Panc1 (cell line): ENCODE results near the gene PAGE2. TPM values are rescaled to one million over a fixed set of nuclear protein-coding genes. Genes with fewer than 3 reads are reported as not detected.

Experiments
- ATAC-seq: fragments of 200-7000 bp; cut with Tn5 transposase; 2 replicates; pipeline ENCODE4 v1.9.1; 2020; ENCODE audit warnings: mild to moderate bottlenecking, moderate library complexity
- BruUV-seq: library from RNA; stranded (reverse); fragments of 400-500 nt; replicated peaks from 2 replicates; lab custom pipeline; 2021; lab: Mats Ljungman, UMichigan
- CTCF ChIA-PET: fragments of 300-600 bp; sonication (Branson Sonifier 250); formaldehyde crosslinking; loops from one replicate; lab custom pipeline; 2022; ENCODE audit warnings: antibody characterized with exemption; lab: Charles Lee
- POLR2A ChIA-PET: fragments of 300-600 bp; sonication (Branson Sonifier 250); formaldehyde crosslinking; loops from one replicate; lab custom pipeline; 2022; ENCODE audit warnings: antibody characterized with exemption; lab: Charles Lee
- DNase-seq: peaks from one replicate; pipeline ENCODE4 v3.0.0-alpha.2; 2010; ENCODE audit warnings: low read depth, low spot score
- H3K27ac ChIP-seq: 2 replicates; pipeline ENCODE4 v1.5.1; 2011; ENCODE audit warnings: mild to moderate bottlenecking, low read length, inconsistent platforms
- H3K27me3 ChIP-seq: fragments of 200-500 bp; sonication (Bioruptor generic); 2 replicates; pipeline ENCODE4 v1.6.0; 2014; ENCODE audit warnings: low read length, inconsistent platforms; ENCODE audit not compliant: control insufficient read depth, insufficient read depth
- H3K36me3 ChIP-seq: fragments of 200-500 bp; sonication (Bioruptor generic); 2 replicates; pipeline ENCODE4 v1.5.1; 2014; ENCODE audit warnings: inconsistent platforms, mild to moderate bottlenecking, low read length, moderate library complexity; ENCODE audit not compliant: control insufficient read depth, insufficient read depth
- H3K4me1 ChIP-seq: 2 replicates; pipeline ENCODE4 v1.5.1; 2011; ENCODE audit warnings: inconsistent platforms, mild to moderate bottlenecking, low read length, moderate library complexity; ENCODE audit not compliant: control insufficient read depth, insufficient read depth
- H3K4me3 ChIP-seq, 2 experiments: 2 replicates each; pipeline ENCODE4 v1.5.1; 2011 to 2012; ENCODE audit warnings: low read depth in 2 of 2, low read length in 2 of 2, mild to moderate bottlenecking in 2 of 2, inconsistent platforms in 1 of 2, moderate library complexity in 1 of 2
- H3K9me3 ChIP-seq: fragments of 200-500 bp; sonication (Bioruptor generic); 2 replicates; pipeline ENCODE4 v1.5.1; 2014; ENCODE audit warnings: low read depth, mild to moderate bottlenecking, inconsistent platforms, low read length, moderate library complexity; ENCODE audit not compliant: control insufficient read depth, insufficient read depth
- POLR2AphosphoS5 ChIP-seq: IDR thresholded peaks from 2 replicates; pipeline ENCODE4 v1.6.1; 2012; ENCODE audit warnings: mild to moderate bottlenecking, low read depth, low read length, moderate library complexity
- SIN3A ChIP-seq: IDR thresholded peaks from 2 replicates; pipeline ENCODE4 v1.6.1; 2012; ENCODE audit warnings: low read depth, mild to moderate bottlenecking, low read length, moderate library complexity, borderline replicate concordance; ENCODE audit not compliant: insufficient read depth
- TCF7L2 ChIP-seq: IDR thresholded peaks from 2 replicates; pipeline ENCODE4 v1.6.1; 2011; ENCODE audit warnings: mild to moderate bottlenecking, low read depth, low read length, inconsistent platforms
- in situ Hi-C: cut with HindIII; loops from 2 replicates; pipeline ENCODE4 v1.10.0; 2016; ENCODE audit warnings: low sequenced_read_pairs, low pct_unique_long_range_greater_than_20kb
- intact Hi-C: fragments of 100-400 bp; cut with micrococcal nuclease; formaldehyde crosslinking; loops from one replicate; pipeline ENCODE4 v1.10.0; 2022; ENCODE audit not compliant: unreplicated experiment
- total RNA-seq: library from RNA; stranded (reverse); gene quantifications from one replicate; pipeline ENCODE4 v1.2.1, GENCODE V29; 2021; ENCODE audit not compliant: unreplicated experiment
- TF ChIP-seq, protein P1 (sequence below): fragments of 450-650 bp; IDR thresholded peaks from 2 replicates; pipeline ENCODE4 v1.5.1; 2017; ENCODE audit warnings: mild to moderate bottlenecking
- TF ChIP-seq, protein P2 (sequence below), 2 experiments: IDR thresholded peaks; 2 replicates each; pipeline ENCODE4 v1.6.1; 2011 to 2012; ENCODE audit warnings: low read depth in 2 of 2, control low read depth in 1 of 2, low read length in 1 of 2, mild to moderate bottlenecking in 1 of 2, moderate library complexity in 1 of 2; ENCODE audit not compliant: insufficient read depth in 1 of 2

The PAGE2 gene
- total RNA-seq, 1 experiment from 2014 or later, result not detected

DNA sequence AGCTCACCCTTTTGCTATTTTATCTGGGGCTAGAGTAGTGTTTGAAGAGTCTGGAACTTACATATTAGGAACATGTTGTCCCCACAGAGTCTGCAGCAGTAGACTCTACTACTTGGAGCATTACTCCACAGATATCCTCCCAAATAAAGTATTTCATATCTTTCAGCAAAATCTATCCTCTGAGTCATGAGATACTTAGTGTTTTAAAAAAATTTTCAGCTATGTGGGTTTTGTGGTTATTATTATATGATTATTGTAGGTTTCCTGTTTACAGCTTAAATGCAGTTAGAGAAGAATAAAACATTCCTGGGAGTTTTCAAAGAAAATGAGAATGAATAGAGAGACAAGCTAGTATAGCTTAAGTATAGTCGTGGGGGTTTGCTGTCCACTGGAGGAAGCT lies 30.9 kb downstream of the PAGE2 start:
- DNase-seq, result no peak
- no peaks in the 10 kb centered on the region for H3K27me3 ChIP-seq
- H3K9me3 ChIP-seq, result no peaks in the 10 kb centered on the region
- no TSS peak for BruUV-seq
- H3K36me3 ChIP-seq, result no peaks in the 10 kb centered on the region
- H3K4me1 ChIP-seq, result no peaks in the 10 kb centered on the region
- in situ Hi-C loops (no loop called here), intact Hi-C loops (no loop called here)
- no peak overlapping the region for H3K27ac ChIP-seq
- CTCF ChIA-PET, result no interaction called here
- TF ChIP-seq SIN3A, result no peak
- TF ChIP-seq, protein P1, sequence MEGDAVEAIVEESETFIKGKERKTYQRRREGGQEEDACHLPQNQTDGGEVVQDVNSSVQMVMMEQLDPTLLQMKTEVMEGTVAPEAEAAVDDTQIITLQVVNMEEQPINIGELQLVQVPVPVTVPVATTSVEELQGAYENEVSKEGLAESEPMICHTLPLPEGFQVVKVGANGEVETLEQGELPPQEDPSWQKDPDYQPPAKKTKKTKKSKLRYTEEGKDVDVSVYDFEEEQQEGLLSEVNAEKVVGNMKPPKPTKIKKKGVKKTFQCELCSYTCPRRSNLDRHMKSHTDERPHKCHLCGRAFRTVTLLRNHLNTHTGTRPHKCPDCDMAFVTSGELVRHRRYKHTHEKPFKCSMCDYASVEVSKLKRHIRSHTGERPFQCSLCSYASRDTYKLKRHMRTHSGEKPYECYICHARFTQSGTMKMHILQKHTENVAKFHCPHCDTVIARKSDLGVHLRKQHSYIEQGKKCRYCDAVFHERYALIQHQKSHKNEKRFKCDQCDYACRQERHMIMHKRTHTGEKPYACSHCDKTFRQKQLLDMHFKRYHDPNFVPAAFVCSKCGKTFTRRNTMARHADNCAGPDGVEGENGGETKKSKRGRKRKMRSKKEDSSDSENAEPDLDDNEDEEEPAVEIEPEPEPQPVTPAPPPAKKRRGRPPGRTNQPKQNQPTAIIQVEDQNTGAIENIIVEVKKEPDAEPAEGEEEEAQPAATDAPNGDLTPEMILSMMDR, result no peak
- TF ChIP-seq, protein P2, sequence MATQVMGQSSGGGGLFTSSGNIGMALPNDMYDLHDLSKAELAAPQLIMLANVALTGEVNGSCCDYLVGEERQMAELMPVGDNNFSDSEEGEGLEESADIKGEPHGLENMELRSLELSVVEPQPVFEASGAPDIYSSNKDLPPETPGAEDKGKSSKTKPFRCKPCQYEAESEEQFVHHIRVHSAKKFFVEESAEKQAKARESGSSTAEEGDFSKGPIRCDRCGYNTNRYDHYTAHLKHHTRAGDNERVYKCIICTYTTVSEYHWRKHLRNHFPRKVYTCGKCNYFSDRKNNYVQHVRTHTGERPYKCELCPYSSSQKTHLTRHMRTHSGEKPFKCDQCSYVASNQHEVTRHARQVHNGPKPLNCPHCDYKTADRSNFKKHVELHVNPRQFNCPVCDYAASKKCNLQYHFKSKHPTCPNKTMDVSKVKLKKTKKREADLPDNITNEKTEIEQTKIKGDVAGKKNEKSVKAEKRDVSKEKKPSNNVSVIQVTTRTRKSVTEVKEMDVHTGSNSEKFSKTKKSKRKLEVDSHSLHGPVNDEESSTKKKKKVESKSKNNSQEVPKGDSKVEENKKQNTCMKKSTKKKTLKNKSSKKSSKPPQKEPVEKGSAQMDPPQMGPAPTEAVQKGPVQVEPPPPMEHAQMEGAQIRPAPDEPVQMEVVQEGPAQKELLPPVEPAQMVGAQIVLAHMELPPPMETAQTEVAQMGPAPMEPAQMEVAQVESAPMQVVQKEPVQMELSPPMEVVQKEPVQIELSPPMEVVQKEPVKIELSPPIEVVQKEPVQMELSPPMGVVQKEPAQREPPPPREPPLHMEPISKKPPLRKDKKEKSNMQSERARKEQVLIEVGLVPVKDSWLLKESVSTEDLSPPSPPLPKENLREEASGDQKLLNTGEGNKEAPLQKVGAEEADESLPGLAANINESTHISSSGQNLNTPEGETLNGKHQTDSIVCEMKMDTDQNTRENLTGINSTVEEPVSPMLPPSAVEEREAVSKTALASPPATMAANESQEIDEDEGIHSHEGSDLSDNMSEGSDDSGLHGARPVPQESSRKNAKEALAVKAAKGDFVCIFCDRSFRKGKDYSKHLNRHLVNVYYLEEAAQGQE (IDR thresholded peaks at IDR 0.05; ENCODE audit: insufficient read depth in 1 of 2, low read depth in 2 of 2, low read length in 1 of 2), result no peak
- TF ChIP-seq POLR2AphosphoS5, result no peak
- TF ChIP-seq TCF7L2, result no peak
- no peak for ATAC-seq
- POLR2A ChIA-PET, result no interaction called here
- no peak overlapping the region for H3K4me3 ChIP-seq

DNA sequence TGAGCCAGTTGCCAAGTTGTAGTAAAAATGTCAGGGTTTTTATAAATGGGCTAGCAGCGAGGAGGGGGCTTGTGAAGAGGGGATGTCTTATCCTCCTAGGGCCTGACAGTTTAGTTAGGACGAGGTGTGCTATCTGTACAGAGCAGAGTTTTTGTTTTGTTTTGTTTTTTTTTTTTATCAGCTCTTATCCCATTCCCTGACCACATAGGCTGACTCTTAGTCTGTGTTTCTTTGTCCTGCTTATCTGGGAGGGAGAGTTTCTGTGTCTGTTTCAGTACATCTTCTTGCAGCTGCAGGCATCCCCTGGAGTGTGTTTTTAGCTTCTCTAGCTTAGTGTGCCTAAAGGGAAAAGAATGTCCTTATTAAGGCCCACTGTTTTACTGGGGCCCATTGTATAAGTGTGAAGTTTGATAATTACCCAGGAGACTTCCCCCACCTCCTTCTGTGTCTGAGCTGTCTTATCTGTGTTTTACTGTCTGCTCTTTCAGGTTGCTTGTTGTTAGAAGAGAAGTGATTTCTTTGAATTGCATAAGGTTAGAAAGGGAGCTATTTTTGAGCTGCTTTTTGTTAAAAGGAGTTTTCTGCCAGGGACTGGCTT lies 32.0 kb downstream of the PAGE2 start:
- no peaks in the 10 kb centered on the region for H3K36me3 ChIP-seq
- no peak overlapping the region for H3K27ac ChIP-seq
- DNase-seq (no peak), ATAC-seq (no peak)
- no peak for TF ChIP-seq TCF7L2
- TF ChIP-seq, protein P2 (IDR thresholded peaks at IDR 0.05; ENCODE audit: insufficient read depth in 1 of 2, low read depth in 2 of 2, low read length in 1 of 2), result no peak
- no peak for TF ChIP-seq POLR2AphosphoS5
- TF ChIP-seq, protein P1, result no peak
- TF ChIP-seq SIN3A, result no peak
- H3K9me3 ChIP-seq, result no peaks in the 10 kb centered on the region
- intact Hi-C loops, result no loop called here
- BruUV-seq, result no TSS peak
- in situ Hi-C loops, result no loop called here
- ChIA-PET CTCF (no interaction called here), POLR2A (no interaction called here)
- no peak overlapping the region for H3K4me3 ChIP-seq
- H3K4me1 ChIP-seq, result no peaks in the 10 kb centered on the region
- no peaks in the 10 kb centered on the region for H3K27me3 ChIP-seq
